ENCODE results near the gene ARHGAP26. TPM values are rescaled to one million over a fixed set of nuclear protein-coding genes. Genes with fewer than 3 reads are reported as not detected.

Gene ARHGAP26
- total and polyA plus RNA-seq, 2 of the 4 experiments (the other 2 are of a cell fraction), result 0.54 to 0.56 TPM

GRCh38 chr5:142883025-142883424 is 112.8 kb downstream of the ARHGAP26 start:
- Histone ChIP-seq H4K5ac (ENCODE audit: low read depth, low read length) (no peak overlapping the region), H2BK120ac (ENCODE audit: low read depth, low read length) (no peak overlapping the region), H3K18ac (ENCODE audit: low read depth, low read length) (no peak overlapping the region), H2AK5ac (ENCODE audit: low read depth, low read length) (no peak overlapping the region), H2BK20ac (ENCODE audit: low read depth, low read length) (no peak overlapping the region; the same call in 1 of the 2 replicates), H3K4me1 (ENCODE audit: control insufficient read depth, insufficient read depth, low read length) (peaks cover 5% of the 10 kb centered on the region), H3K14ac (replicated peaks; ENCODE audit: low read depth, low read length) (no peak overlapping the region; the same call in 1 of the 2 replicates), H3K36me3 (ENCODE audit: control insufficient read depth, insufficient read depth, low read length) (no peaks in the 10 kb centered on the region), H3K9ac (ENCODE audit: low read depth, low read length) (no peak overlapping the region), H2BK5ac (ENCODE audit: low read depth, low read length, poor library complexity, severe bottlenecking) (no peak overlapping the region), H3K4me2 (ENCODE audit: low read depth, low read length) (peak overlapping the region; percentile 19; the same call in 1 of the 2 replicates), H3K9me1 (ENCODE audit: insufficient read depth, low read length) (no peaks in the 10 kb centered on the region; the same call in 1 of the 2 replicates), H3K27ac (ENCODE audit: insufficient read depth, low read length) (no peak overlapping the region), H3K56ac (ENCODE audit: extremely low read depth, insufficient read depth, low read length) (no peak overlapping the region), H4K91ac (ENCODE audit: insufficient read depth, low read depth, low read length) (no peak overlapping the region), H3K4me3 (ENCODE audit: insufficient read depth, low read depth, low read length) (no peak overlapping the region), H3K9me3 (ENCODE audit: control insufficient read depth, insufficient read depth, low read length) (no peaks in the 10 kb centered on the region), H3K27me3 (ENCODE audit: control insufficient read depth, insufficient read depth, low read length) (no peaks in the 10 kb centered on the region; the same call in 1 of the 2 replicates), H3K79me1 (ENCODE audit: low read depth in 1 of 2, low read length in 2 of 2) (no peaks in the 10 kb centered on the region), H4K8ac (ENCODE audit: low read depth in 2 of 2, low read length in 2 of 2) (peak overlapping the region in 1 of 2 experiments; percentile 9; a peak in 1 of 4 replicates), H3K4ac (ENCODE audit: low read depth, low read length) (no peak overlapping the region), H2BK15ac (ENCODE audit: low read depth, low read length) (no peak overlapping the region), H3K23ac (ENCODE audit: low read depth, low read length) (no peak overlapping the region), H2AFZ (replicated peaks; ENCODE audit: low read length, poor library complexity) (no peak overlapping the region), H2AK9ac (replicated peaks; ENCODE audit: low read depth, low read length, poor library complexity) (no peak overlapping the region), H4K20me1 (ENCODE audit: insufficient read depth, low read length) (no peaks in the 10 kb centered on the region)
- BruUV-seq (replicated peaks), result no TSS peak
- TF ChIP-seq FOS (IDR thresholded peaks at IDR 0.05; ENCODE audit: low read depth, low read length) (0 out of 2 replicates have a peak, but pooled peaks have one; percentile 72), RAD21 (IDR thresholded peaks at IDR 0.05; ENCODE audit: low read length) (no peak), BHLHE40 (IDR thresholded peaks at IDR 0.05; ENCODE audit: low read depth, low read length) (peak; percentile 38; the same call in 1 of the 2 replicates)
- intact Hi-C loops (cut with micrococcal nuclease) (loop anchor here (5.0 kb wide), 1 partner anchor 271 kb away; no protein-coding TSS in a partner anchor), in situ Hi-C loops (cut with MboI; ENCODE audit: low sequenced_read_pairs) (no loop called here), dilution Hi-C loops (cut with HindIII; ENCODE audit: low sequenced_read_pairs, unreplicated experiment) (loop anchor here (25.0 kb wide), 1 partner anchor 171 kb away; no protein-coding TSS in a partner anchor)
- POLR2A ChIA-PET (ENCODE audit: unreplicated experiment), result no interaction called here
- no CpG with 5 or more reads among the region's 2 CpGs for WGBS, 2 experiments (ENCODE audit: extremely low coverage in 2 of 2, insufficient read length in 1 of 2)
- DNase-seq (peak; percentile 65), ATAC-seq (ENCODE audit: low read depth) (peak; percentile 33)
- CTCF ChIA-PET, result interaction anchor here (0.6 to 4.8 kb wide), 6 partner anchors 39 to 170 kb away, joined by 3 to 33 read pairs (median 4); no protein-coding TSS in a partner anchor
